Measurements from ENCODE around the gene CEP83.

Gene CEP83

DNA sequence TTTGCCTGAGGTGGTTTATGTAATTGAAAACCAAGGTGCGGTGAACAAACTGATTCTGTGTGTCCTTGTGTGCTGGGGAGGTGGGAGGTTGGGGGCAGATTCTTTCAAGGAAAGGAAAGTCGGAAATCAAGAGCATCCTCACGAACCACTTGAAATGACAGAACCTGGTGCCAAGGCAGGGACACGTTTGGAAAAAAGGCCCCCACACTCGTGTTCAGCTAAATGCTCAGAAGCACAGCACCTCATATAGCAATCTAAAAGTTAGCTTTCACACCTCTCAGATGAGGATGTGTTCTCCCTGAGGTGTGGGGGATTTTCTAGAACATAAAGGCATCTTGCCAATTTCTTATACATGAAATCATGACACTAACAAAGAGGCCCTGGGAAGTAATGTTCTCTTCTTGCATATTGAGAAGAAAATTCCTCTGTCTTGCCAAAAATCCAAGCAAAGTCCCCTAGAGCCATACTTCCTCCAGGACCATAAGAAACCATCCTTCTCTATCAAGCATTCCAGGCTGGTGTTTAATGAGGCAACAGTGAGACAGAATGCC, 191.7 kb downstream of the CEP83 start:
- TF ChIP-seq, protein P1, sequence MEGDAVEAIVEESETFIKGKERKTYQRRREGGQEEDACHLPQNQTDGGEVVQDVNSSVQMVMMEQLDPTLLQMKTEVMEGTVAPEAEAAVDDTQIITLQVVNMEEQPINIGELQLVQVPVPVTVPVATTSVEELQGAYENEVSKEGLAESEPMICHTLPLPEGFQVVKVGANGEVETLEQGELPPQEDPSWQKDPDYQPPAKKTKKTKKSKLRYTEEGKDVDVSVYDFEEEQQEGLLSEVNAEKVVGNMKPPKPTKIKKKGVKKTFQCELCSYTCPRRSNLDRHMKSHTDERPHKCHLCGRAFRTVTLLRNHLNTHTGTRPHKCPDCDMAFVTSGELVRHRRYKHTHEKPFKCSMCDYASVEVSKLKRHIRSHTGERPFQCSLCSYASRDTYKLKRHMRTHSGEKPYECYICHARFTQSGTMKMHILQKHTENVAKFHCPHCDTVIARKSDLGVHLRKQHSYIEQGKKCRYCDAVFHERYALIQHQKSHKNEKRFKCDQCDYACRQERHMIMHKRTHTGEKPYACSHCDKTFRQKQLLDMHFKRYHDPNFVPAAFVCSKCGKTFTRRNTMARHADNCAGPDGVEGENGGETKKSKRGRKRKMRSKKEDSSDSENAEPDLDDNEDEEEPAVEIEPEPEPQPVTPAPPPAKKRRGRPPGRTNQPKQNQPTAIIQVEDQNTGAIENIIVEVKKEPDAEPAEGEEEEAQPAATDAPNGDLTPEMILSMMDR (IDR thresholded peaks at IDR 0.05; ENCODE audit: poor library complexity, severe bottlenecking): no peak
- DNase-seq (ENCODE audit: low spot score): no peak
- H3K4me3 ChIP-seq (ENCODE audit: severe bottlenecking): no peak overlapping the region
- H3K27ac ChIP-seq (ENCODE audit: poor library complexity, severe bottlenecking): no peak overlapping the region
- ATAC-seq (ENCODE audit: low read depth): no peak
- no peaks in the 10 kb centered on the region for H3K36me3 ChIP-seq (ENCODE audit: low read depth)
- H3K4me1 ChIP-seq (ENCODE audit: insufficient read depth, poor library complexity, severe bottlenecking): no peaks in the 10 kb centered on the region
- H3K27me3 ChIP-seq (ENCODE audit: insufficient read depth, poor library complexity, severe bottlenecking): no peaks in the 10 kb centered on the region
- H3K9me3 ChIP-seq (ENCODE audit: severe bottlenecking): no peaks in the 10 kb centered on the region

DNA sequence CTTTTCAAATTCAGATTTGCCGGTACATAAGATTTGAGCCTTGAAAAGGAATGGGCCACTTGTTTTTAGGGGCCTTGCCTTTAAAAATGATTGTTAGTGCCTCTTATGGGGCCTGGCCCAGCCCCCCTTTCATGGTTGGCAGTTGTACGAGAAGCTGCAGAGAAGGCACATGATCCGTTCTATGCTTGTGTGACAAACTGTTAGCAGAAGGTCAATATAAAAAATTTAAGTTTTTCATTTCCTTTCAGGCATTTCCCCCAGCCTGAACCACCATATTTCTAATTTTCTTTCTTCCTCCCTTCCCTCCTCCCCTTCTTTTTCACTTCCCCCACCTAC, 192.2 kb downstream of the CEP83 start:
- Histone ChIP-seq H3K4me3 (ENCODE audit: severe bottlenecking) (no peak overlapping the region), H3K27me3 (ENCODE audit: insufficient read depth, poor library complexity, severe bottlenecking) (no peaks in the 10 kb centered on the region), H3K4me1 (ENCODE audit: insufficient read depth, poor library complexity, severe bottlenecking) (no peaks in the 10 kb centered on the region), H3K27ac (ENCODE audit: poor library complexity, severe bottlenecking) (no peak overlapping the region), H3K36me3 (ENCODE audit: low read depth) (no peaks in the 10 kb centered on the region), H3K9me3 (ENCODE audit: severe bottlenecking) (no peaks in the 10 kb centered on the region)
- DNase-seq (ENCODE audit: low spot score) (no peak), ATAC-seq (ENCODE audit: low read depth) (no peak)
- TF ChIP-seq, protein P1 (IDR thresholded peaks at IDR 0.05; ENCODE audit: poor library complexity, severe bottlenecking): no peak

DNA sequence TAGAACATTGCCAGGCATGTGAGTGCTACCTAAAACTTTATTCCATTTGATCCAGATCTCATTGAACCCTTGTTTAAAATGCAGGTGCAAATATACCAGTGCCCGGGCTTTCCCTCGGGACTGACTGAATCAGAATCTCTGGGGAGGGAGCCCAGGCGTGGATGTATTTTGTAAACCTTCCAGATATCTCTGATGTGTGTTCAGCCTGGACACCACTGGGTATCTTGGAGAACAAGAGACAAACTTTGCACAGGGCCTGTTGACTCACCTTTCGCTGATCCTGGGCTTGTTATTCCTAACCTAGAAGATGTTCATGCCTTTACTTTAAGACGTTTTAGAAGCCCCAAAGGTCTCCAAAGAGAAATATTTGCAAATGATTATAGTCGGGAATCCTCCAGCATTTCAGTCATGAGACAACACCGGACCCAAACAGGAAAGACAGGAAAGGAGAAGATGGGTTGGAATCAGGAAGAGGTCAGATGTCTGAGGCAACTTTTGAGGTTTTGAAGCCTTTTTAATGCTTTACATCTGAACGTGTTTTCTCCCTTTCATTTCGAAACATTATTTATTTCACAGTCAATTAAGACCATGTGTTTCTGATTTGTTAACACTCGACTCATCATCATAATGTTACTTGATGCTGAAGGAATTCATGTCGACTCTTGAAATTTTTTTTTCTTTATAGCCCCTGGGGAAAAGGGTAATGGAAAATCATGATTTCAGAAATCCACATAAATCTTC, 192.7 kb downstream of the CEP83 start:
- H3K4me1 ChIP-seq (ENCODE audit: insufficient read depth, poor library complexity, severe bottlenecking): peaks cover 2% of the 10 kb centered on the region
- no peak overlapping the region for H3K4me3 ChIP-seq (ENCODE audit: severe bottlenecking)
- H3K27me3 ChIP-seq (ENCODE audit: insufficient read depth, poor library complexity, severe bottlenecking): no peaks in the 10 kb centered on the region
- no peak overlapping the region for H3K27ac ChIP-seq (ENCODE audit: poor library complexity, severe bottlenecking)
- no peak for ATAC-seq (ENCODE audit: low read depth)
- H3K9me3 ChIP-seq (ENCODE audit: severe bottlenecking): no peaks in the 10 kb centered on the region
- TF ChIP-seq, protein P1 (IDR thresholded peaks at IDR 0.05; ENCODE audit: poor library complexity, severe bottlenecking): no peak
- H3K36me3 ChIP-seq (ENCODE audit: low read depth): no peaks in the 10 kb centered on the region
- DNase-seq (ENCODE audit: low spot score): no peak

DNA sequence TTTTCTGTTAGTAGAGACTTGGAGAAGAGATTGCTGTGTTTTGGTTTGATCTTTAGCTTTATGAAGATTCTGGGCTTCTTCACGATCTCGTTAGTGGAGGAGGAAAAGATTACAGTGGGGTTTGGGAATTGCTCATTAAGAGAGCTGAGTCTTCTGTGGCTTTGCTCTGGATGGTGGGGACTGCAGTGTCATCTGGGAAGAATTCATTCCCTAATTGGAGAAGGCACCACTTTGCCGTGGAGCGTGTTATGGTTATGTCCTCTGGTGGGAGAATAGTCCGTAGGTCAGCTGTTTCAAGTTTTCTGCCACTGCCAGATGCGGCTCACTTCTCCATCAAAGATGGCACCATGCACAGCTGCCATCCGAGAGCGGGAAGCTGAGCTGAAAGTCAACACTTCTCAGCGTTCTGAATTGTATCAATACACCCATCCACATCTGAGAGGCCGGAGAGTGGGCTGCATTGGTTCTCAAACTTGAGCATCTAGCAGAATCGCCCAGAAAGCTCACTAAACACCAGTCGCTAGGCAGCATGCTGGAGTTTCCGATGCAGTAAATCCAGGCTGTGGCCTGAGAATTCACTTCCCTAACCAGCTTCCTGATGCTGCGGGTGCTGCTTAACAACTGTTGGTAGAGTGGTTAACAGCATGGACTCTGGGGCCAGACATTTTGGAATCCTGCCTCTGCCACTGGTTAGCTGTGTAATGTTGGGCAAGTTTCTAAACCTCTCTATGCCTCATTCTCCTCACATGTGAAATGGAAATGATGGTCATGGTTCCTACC, 193.5 kb downstream of the CEP83 start:
- no peaks in the 10 kb centered on the region for H3K36me3 ChIP-seq (ENCODE audit: low read depth)
- H3K4me3 ChIP-seq (ENCODE audit: severe bottlenecking): no peak overlapping the region
- TF ChIP-seq, protein P1 (IDR thresholded peaks at IDR 0.05; ENCODE audit: poor library complexity, severe bottlenecking): no peak
- no peak for DNase-seq (ENCODE audit: low spot score)
- H3K27me3 ChIP-seq (ENCODE audit: insufficient read depth, poor library complexity, severe bottlenecking): no peaks in the 10 kb centered on the region
- no peak for ATAC-seq (ENCODE audit: low read depth)
- no peaks in the 10 kb centered on the region for H3K9me3 ChIP-seq (ENCODE audit: severe bottlenecking)
- no peak overlapping the region for H3K27ac ChIP-seq (ENCODE audit: poor library complexity, severe bottlenecking)
- H3K4me1 ChIP-seq (ENCODE audit: insufficient read depth, poor library complexity, severe bottlenecking): peaks cover 6% of the 10 kb centered on the region

Measured in RWPE2 (cell line).